ENCODE measurements around the gene CCNG2. TPM values are rescaled to one million over a fixed set of nuclear protein-coding genes. Genes with fewer than 3 reads are reported as not detected.

CCNG2 gene
- total RNA-seq, 4 donors from 2014 or later: 24.7 to 41.8 (median 29.2) TPM

DNA sequence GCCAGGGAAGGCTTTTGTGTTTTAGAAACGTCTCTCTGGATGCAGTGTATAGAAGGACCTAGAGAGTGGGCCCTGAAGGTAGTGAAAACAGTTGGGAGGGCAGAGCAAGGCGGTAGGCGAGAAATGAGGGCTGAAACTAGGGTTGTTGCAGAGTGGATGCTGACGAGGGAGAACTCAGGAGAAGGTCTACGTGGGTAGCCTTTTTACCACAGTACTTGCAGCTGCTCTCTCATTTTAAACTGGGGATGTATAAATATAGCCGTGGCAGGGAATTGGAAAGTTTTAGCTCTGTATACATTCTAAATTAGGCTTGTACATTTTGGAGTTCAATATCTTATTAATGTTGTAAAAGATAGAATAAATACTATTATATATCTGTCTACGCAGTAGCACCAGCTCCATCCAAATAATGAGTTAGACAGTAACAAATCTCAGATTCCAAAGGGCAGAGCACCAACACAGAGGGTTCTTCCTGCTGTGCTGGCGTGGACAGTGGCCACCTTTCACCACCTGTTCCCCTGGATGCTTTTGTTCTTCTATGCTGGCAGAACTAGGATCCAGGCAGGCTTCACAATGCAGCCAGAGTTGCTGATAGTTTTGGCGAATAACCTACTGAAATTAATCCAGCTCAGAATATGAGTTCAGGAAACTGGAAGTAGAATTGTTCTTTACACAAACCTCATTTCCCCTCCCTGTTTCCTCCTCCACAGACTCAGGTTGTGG lies 31.7 kb downstream of the CCNG2 start:
- 86 to 87% methylated on average over 9 of the region's 9 CpGs for WGBS, 2 donors
- Histone ChIP-seq H3K36me3 (no peaks in the 10 kb centered on the region), H3K4me3 (replicated peaks in 1 of 3) (no peak overlapping the region), H3K27ac (no peak overlapping the region), H3K27me3 (no peaks in the 10 kb centered on the region), H3K4me1 (no peaks in the 10 kb centered on the region), H3K9me3 (no peaks in the 10 kb centered on the region)
- intact Hi-C loops (cut with DNase I): no loop called here
- DNase-seq: no peak
- no peak for TF ChIP-seq POLR2A (IDR thresholded peaks at IDR 0.05)
- TF ChIP-seq, protein P1, sequence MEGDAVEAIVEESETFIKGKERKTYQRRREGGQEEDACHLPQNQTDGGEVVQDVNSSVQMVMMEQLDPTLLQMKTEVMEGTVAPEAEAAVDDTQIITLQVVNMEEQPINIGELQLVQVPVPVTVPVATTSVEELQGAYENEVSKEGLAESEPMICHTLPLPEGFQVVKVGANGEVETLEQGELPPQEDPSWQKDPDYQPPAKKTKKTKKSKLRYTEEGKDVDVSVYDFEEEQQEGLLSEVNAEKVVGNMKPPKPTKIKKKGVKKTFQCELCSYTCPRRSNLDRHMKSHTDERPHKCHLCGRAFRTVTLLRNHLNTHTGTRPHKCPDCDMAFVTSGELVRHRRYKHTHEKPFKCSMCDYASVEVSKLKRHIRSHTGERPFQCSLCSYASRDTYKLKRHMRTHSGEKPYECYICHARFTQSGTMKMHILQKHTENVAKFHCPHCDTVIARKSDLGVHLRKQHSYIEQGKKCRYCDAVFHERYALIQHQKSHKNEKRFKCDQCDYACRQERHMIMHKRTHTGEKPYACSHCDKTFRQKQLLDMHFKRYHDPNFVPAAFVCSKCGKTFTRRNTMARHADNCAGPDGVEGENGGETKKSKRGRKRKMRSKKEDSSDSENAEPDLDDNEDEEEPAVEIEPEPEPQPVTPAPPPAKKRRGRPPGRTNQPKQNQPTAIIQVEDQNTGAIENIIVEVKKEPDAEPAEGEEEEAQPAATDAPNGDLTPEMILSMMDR (IDR thresholded peaks at IDR 0.05): no peak

DNA sequence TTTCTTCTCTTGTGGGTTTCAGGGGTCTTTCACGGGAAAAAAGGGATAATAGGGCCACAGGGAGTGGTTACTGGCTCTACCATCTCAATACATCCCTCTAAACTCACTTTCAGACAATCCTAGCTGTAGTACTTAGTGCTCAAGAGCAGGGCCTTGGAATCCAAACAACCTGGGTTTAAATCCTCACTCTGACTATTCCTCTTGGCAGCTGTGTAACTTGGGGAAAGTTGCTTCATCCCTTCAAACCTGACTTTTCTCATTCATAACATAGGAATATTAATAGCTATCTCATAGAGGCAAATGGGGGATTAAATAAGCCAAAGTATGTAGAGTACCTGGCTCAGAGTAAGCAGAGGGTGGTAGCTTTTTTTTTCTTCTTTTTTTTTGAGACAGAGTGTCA lies 32.4 kb downstream of the CCNG2 start:
- intact Hi-C loops (cut with DNase I): no loop called here
- Histone ChIP-seq H3K9me3 (no peaks in the 10 kb centered on the region), H3K4me3 (replicated peaks in 1 of 3) (no peak overlapping the region), H3K27ac (no peak overlapping the region), H3K4me1 (no peaks in the 10 kb centered on the region), H3K36me3 (no peaks in the 10 kb centered on the region), H3K27me3 (no peaks in the 10 kb centered on the region)
- DNase-seq: no peak
- 35 to 39% methylated on average over 1 of the region's 1 CpG for WGBS, 2 donors
- TF ChIP-seq, protein P1 (IDR thresholded peaks at IDR 0.05): no peak
- no peak for TF ChIP-seq POLR2A (IDR thresholded peaks at IDR 0.05)

DNA sequence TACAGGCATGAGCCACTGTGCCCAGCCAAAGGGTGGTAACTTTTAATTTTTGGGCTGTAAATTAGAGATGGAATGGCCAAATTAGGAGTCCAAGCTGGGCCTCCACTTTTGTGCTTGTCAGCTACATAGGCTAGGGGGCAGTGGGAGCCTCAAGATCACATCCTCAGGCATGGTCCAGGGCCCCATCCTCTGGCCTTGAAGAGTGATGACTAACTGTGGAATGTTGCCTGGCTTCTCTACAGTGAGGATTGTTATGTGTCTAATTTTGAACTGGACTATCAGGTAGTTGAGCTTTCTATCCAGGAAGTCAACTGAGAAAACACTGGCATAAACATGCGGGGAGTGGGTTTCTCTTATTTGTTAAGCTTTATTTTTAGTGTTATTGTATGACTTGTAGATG lies 33.0 kb downstream of the CCNG2 start:
- intact Hi-C loops (cut with DNase I): no loop called here
- no peaks in the 10 kb centered on the region for H3K4me1 ChIP-seq
- H3K27ac ChIP-seq: no peak overlapping the region
- no peak overlapping the region for H3K4me3 ChIP-seq (replicated peaks in 1 of 3)
- DNase-seq: no peak
- 92 to 97% methylated on average over 1 of the region's 1 CpG for WGBS, 2 donors
- TF ChIP-seq POLR2A (IDR thresholded peaks at IDR 0.05): no peak
- TF ChIP-seq, protein P1 (IDR thresholded peaks at IDR 0.05): no peak
- no peaks in the 10 kb centered on the region for H3K9me3 ChIP-seq
- no peaks in the 10 kb centered on the region for H3K36me3 ChIP-seq
- H3K27me3 ChIP-seq: no peaks in the 10 kb centered on the region

DNA sequence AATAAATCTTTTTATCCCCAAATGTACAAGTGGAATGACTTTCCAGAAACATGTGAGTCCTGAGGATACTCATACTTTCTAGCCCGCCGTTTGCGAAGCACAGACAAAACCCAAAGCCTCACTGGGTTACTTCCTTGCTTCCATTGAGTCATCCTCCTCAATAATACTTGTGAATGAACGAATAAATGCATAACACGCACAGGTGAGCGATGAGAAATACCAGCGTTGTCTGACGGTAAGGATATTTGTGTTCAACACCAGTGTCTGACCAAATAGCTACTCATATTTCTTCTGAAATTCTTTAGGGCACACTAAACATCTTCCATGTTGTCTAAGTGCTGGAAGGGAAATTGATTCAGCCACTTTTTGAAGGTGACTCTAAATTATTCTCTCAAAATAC lies 36.0 kb downstream of the CCNG2 start:
- H3K4me1 ChIP-seq: no peaks in the 10 kb centered on the region
- intact Hi-C loops (cut with DNase I): no loop called here
- H3K36me3 ChIP-seq: no peaks in the 10 kb centered on the region
- no peaks in the 10 kb centered on the region for H3K27me3 ChIP-seq
- TF ChIP-seq POLR2A (IDR thresholded peaks at IDR 0.05): no peak
- TF ChIP-seq, protein P1 (IDR thresholded peaks at IDR 0.05): no peak
- H3K4me3 ChIP-seq (replicated peaks in 1 of 3): no peak overlapping the region
- no peak overlapping the region for H3K27ac ChIP-seq
- no peak for DNase-seq
- H3K9me3 ChIP-seq: no peaks in the 10 kb centered on the region
- WGBS, 2 donors: 88% methylated on average over 8 of the region's 8 CpGs

DNA sequence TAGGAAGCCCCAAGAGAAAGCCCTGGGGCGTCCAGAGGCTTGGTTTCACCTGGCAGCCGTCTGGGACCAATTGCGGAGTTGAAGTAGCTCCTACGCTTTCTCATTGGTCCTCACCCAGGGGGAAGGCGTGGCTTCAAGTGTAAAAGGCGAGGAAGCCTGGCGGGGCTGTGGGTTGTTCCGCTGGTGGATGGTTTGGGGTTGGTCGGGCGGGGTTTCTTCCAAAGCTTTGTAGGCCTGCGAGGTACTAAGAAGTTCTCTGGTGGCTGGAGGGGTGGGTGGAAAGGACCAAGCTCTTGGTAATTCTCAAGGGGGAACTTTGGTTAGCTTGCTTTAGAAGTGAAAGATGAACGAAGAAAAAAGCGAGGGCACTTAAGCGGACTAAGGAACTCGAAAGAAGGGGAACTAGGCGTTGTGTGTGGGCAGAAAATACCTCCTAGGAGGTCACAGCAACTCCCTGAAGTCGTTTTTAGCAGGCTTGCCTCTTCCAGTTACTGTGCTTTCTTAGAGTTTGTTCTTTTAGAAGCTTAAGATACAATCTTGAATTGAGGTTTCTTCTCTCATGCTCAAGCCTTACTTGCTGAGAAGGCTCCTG lies 36.6 kb downstream of the CCNG2 start:
- Histone ChIP-seq H3K9me3 (no peaks in the 10 kb centered on the region), H3K27me3 (no peaks in the 10 kb centered on the region), H3K27ac (no peak overlapping the region), H3K36me3 (no peaks in the 10 kb centered on the region), H3K4me1 (no peaks in the 10 kb centered on the region), H3K4me3 (replicated peaks in 1 of 3) (no peak overlapping the region)
- 73 to 77% methylated on average over 17 of the region's 17 CpGs for WGBS, 2 donors
- intact Hi-C loops (cut with DNase I): no loop called here
- DNase-seq: peak; percentile 17 to 29
- TF ChIP-seq, protein P1 (IDR thresholded peaks at IDR 0.05): no peak
- TF ChIP-seq POLR2A (IDR thresholded peaks at IDR 0.05): no peak

Data from thyroid gland (tissue), 4 donors.